Measurements from ENCODE around the gene CRYL1.

DNA sequence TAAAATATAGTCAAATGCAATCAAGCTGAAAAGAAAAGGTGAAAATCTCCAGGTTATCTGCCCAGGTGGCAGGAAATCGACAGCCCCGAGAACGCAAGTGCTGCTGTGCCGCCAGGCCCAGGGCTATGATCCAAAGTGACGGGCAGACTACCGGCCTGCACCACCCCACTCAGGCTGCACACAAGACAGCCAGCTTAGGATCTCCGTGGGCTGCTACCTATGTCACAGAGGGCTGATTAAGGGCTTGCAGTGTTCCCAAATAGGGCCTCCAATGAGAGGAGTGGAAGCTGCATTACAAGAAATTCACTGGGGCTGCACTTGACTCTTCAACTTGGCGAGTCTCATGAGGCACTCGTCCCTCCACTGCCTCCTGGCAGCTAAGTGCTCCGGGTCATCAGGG lies 121.8 kb downstream of the CRYL1 start:
- TF ChIP-seq, protein P1, sequence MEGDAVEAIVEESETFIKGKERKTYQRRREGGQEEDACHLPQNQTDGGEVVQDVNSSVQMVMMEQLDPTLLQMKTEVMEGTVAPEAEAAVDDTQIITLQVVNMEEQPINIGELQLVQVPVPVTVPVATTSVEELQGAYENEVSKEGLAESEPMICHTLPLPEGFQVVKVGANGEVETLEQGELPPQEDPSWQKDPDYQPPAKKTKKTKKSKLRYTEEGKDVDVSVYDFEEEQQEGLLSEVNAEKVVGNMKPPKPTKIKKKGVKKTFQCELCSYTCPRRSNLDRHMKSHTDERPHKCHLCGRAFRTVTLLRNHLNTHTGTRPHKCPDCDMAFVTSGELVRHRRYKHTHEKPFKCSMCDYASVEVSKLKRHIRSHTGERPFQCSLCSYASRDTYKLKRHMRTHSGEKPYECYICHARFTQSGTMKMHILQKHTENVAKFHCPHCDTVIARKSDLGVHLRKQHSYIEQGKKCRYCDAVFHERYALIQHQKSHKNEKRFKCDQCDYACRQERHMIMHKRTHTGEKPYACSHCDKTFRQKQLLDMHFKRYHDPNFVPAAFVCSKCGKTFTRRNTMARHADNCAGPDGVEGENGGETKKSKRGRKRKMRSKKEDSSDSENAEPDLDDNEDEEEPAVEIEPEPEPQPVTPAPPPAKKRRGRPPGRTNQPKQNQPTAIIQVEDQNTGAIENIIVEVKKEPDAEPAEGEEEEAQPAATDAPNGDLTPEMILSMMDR (IDR thresholded peaks at IDR 0.05) = no peak
- no peak for TF ChIP-seq ZFX (IDR thresholded peaks at IDR 0.05; ENCODE audit: borderline replicate concordance)
